T-helper 1 cell treated with Interleukin-12 subunit alpha and Interleukin-12 subunit beta and Interleukin-4 antibody, amounts not matched to agents 30 μg/mL and 1 μg/mL, for 36 hours (primary cell): ENCODE data around the gene SLC25A25.

Source experiments
- H3K27ac Mint-ChIP-seq: one replicate; pipeline ENCODE4 v1.8.0; 2021; ENCODE audit warnings: mild to moderate bottlenecking, mixed read lengths
- H3K27me3 Mint-ChIP-seq: one replicate; pipeline ENCODE4 v1.8.0; 2021; ENCODE audit warnings: low read depth, mixed read lengths
- H3K36me3 Mint-ChIP-seq: one replicate; pipeline ENCODE4 v1.8.0; 2021; ENCODE audit warnings: low read depth, mixed read lengths
- H3K4me1 Mint-ChIP-seq: one replicate; pipeline ENCODE4 v1.8.0; 2021; ENCODE audit warnings: low read depth, mixed read lengths
- H3K4me3 Mint-ChIP-seq: one replicate; pipeline ENCODE4 v1.8.0; 2021; ENCODE audit warnings: mild to moderate bottlenecking, moderate library complexity, mixed read lengths
- H3K9me3 Mint-ChIP-seq: one replicate; pipeline ENCODE4 v1.8.0; 2021; ENCODE audit warnings: mixed read lengths

The SLC25A25 gene

DNA sequence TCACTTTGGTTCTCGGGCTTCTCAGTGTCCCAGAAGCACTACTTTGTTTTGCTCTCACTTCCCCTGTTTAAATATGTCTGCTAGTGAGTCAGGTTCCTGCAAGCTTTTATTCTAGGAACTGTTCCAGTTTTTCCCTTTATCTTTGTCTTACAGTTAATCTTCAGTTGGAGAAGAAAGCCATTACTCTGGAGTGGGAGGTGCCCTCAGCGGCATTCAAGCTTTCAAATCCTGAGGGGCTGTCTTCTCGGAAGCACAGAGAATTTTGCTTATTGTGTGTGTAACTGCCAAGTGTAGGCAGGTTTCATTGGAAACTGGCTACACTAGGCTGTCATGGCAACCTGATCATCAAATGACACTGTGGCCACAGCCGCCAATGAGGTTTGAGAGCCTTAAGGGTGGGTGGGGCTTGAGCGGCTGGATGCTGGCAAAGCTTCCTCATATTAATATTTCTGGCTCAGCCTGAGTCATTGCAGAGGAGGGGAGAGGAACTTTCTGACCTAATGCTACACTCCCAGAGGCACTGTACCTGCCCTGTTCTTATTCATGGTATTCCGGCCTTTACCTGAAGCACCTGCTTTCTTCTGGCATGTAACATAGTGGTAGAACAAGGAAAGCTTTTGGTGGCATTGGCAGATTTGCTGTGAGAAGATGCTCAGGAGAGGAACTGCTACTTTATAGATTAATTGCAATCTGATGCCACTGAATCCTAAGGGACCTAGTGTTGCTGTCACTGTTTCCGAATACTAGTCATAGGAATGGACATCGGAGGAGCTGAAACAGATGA is 26.3 kb downstream of the SLC25A25 start:
- H3K4me1 Mint-ChIP-seq = peaks cover 46% of the 10 kb centered on the region
- no peaks in the 10 kb centered on the region for H3K27me3 Mint-ChIP-seq
- peak overlapping the region; percentile 27 for H3K4me3 Mint-ChIP-seq
- H3K27ac Mint-ChIP-seq = peak overlapping the region; percentile 84
- H3K36me3 Mint-ChIP-seq = peaks cover 5% of the 10 kb centered on the region
- no peaks in the 10 kb centered on the region for H3K9me3 Mint-ChIP-seq

- Mint-ChIP-seq H3K27me3 (no peaks in the 10 kb centered on the region), H3K36me3 (peaks cover 5% of the 10 kb centered on the region), H3K27ac (peak overlapping the region; percentile 84), H3K4me1 (peaks cover 53% of the 10 kb centered on the region), H3K4me3 (no peak overlapping the region), H3K9me3 (no peaks in the 10 kb centered on the region)
Observed at GRCh38 chr9:128094950-128095544, 27.0 kb downstream of the SLC25A25 start.

DNA sequence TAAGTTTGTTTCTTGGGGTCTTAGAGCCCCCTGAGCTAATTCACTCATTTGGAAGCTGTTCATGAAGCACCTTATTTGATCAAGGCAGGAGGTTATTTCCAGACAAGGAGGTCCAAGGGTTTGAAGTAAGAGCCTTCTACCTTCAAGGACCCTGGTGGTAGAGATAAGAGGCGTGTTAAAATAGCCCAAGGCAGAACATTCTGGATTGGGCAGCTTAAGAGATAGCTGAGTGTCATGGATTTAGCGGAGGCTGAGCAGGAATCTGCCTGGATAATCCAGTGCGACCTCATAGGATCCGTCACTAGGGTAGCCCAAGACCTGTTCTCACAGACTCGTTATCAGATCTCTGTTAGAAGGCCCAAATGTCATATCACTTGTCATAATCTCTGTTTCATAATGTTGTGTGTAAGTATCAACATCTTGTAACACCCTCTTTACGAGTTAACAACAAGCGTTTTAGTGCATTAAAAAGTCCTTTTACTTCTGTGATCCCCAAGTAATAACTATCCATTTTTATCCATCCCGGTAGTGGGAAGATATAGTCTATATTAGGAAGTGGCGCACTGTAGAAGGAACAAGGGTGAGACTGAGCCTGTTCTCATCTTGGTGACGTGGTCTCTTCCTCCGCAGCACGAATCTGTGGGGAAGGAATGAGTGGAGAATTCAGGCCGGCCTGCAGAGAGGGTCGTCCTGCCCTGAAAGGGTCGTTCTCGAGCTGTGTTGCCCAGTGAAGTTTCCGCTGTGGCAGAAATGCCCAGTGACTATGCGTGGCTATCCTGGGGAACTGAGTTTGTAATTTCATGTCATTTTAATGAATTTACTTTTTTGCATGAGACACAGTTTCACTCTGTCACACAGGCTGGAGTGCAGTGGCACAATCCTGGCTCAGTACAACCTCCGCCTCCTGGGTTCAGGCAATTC is 28.8 kb downstream of the SLC25A25 start:
- no peaks in the 10 kb centered on the region for H3K9me3 Mint-ChIP-seq
- peaks cover 12% of the 10 kb centered on the region for H3K36me3 Mint-ChIP-seq
- peak overlapping the region; percentile 6 for H3K27ac Mint-ChIP-seq
- no peaks in the 10 kb centered on the region for H3K27me3 Mint-ChIP-seq
- no peak overlapping the region for H3K4me3 Mint-ChIP-seq
- H3K4me1 Mint-ChIP-seq = peaks cover 45% of the 10 kb centered on the region

DNA sequence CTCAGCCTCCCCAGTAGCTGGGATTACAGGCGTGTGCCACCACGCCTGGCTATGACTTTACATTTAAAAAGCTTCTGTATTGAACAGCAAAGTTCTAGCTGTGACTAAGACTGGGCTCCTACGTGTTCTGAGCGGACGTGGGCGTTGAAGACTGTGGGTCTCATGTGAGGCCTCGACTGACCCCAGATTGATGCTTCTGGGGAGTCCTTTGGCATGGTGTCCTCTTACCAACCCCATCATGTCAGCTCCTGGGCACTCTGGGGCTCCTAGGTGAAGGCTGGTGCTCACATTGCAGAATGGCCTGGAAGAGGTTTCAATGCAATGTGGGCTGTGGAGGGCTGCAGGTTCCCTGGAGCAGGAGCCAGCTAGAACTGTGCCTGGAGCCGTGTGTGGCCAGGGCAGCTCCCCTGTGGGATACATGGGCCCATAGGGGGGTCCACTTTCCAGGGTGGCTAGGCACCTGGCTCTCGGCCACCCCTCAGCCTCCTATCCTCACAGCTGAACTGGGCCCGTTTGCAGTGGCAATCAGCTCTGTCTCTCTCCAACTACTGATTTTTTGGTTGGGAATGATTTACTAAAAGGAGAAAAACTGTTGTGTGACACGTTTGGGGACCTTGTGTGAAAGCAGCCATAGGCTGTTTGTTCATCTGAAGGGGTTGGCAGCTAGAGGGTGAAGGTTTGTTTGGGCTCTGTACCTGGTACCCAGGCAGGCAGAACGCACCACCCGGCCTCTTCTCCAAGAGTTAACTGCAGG is 29.7 kb downstream of the SLC25A25 start:
- Mint-ChIP-seq H3K27me3 (no peaks in the 10 kb centered on the region), H3K4me3 (no peak overlapping the region), H3K4me1 (peaks cover 41% of the 10 kb centered on the region), H3K27ac (no peak overlapping the region), H3K9me3 (no peaks in the 10 kb centered on the region), H3K36me3 (peaks cover 19% of the 10 kb centered on the region)

- H3K27ac Mint-ChIP-seq = no peak overlapping the region
- no peaks in the 10 kb centered on the region for H3K9me3 Mint-ChIP-seq
- H3K4me3 Mint-ChIP-seq = no peak overlapping the region
- peaks cover 35% of the 10 kb centered on the region for H3K4me1 Mint-ChIP-seq
- H3K27me3 Mint-ChIP-seq = no peaks in the 10 kb centered on the region
- H3K36me3 Mint-ChIP-seq = peaks cover 24% of the 10 kb centered on the region
Observed at GRCh38 chr9:128098297-128099230, 30.5 kb downstream of the SLC25A25 start.

DNA sequence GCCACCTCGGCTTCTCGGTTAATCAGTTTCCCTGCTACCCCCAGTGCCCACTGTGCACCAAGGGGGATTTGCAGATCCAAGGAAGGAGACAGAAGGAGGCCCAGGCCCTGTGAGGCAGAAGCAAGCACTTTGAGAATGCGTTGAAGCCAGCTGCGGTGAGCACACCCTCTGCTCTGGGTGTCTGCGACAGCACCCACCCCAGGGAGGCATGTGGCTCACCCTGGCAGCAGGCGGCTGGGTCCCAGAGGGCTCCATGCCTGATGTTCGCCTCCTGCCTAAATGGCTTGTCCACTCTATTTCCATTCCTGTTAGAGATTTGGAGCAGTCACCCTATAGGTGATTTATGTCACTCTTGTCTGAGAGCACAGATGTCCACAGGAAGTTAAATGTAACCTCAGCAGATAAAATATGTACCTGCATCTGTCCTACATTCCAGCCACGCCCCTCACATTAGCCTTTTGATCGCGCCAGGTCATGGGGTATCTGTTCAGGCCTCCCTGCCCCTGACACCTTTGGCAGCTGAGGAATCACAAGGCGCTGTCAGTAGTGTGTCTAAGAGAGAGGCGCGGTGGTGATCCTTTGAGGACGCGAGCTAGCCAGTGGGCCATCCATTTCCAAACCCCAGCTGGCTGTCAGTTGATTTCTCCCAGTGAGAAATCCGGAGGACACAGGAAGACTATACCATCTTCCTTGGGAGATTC is 31.3 kb downstream of the SLC25A25 start:
- H3K36me3 Mint-ChIP-seq = peaks cover 28% of the 10 kb centered on the region
- H3K9me3 Mint-ChIP-seq = no peaks in the 10 kb centered on the region
- no peaks in the 10 kb centered on the region for H3K27me3 Mint-ChIP-seq
- peaks cover 35% of the 10 kb centered on the region for H3K4me1 Mint-ChIP-seq
- H3K4me3 Mint-ChIP-seq = no peak overlapping the region
- peak overlapping the region; percentile 50 for H3K27ac Mint-ChIP-seq

DNA sequence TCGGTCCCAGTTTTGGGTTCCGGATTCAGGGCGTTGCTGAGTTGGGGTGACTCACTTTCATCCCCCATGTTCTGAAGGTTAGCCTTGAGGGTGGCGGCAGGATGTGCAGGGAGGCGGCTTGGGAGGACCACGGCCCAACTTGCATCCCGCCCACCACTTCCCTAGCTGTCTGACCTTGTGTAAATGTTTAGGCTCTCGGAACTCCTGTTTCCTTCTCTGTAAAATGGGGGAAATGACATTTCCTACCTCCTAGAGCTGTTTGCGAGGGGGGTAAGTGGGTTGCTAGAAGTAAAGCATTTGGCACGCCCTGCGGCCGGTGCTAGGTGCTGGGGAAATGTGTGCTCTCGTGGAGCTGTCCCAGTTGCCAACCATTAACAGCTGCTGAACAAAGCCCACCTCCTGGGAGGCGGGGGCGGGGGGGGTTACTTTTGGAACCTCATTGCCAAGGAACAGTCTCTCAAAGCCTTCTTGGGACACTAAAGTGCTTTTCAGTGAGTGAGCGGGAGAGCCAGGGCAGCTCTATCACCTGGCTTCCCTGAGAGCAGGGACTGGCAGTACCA is 32.0 kb downstream of the SLC25A25 start:
- no peak overlapping the region for H3K4me3 Mint-ChIP-seq

DNA sequence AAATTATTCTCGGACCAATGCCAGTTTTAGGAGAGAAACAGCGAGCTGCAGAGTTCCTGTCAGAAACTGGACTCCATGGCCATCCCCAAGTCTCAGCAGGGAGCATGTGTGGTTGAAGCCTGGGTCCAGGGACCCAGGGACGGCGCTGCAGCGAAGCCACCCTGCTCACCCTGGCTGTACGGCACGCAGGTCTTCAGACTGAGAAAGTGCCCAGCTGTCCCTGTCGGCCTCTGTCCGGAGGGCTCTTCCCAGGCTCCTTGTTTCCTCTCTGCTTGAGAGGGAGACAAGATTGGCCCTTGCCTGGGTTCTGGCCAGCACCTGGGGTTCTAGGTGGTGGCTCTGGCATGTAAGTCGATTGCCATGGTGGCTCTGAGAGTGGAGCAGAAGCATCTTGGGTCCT is 32.5 kb downstream of the SLC25A25 start:
- no peak overlapping the region for H3K27ac Mint-ChIP-seq
- H3K4me3 Mint-ChIP-seq = no peak overlapping the region
- H3K27me3 Mint-ChIP-seq = no peaks in the 10 kb centered on the region
- H3K36me3 Mint-ChIP-seq = peaks cover 27% of the 10 kb centered on the region
- H3K4me1 Mint-ChIP-seq = peaks cover 30% of the 10 kb centered on the region
- H3K9me3 Mint-ChIP-seq = no peaks in the 10 kb centered on the region

More for the DNA sequence above, 32.0 kb downstream of the SLC25A25 start:
- Mint-ChIP-seq H3K27me3 (no peaks in the 10 kb centered on the region), H3K36me3 (peaks cover 25% of the 10 kb centered on the region), H3K27ac (peak overlapping the region; percentile 57), H3K4me1 (peaks cover 30% of the 10 kb centered on the region), H3K9me3 (no peaks in the 10 kb centered on the region)

GRCh38 chr9:128101231-128101661 is 33.2 kb downstream of the SLC25A25 start:
- Mint-ChIP-seq H3K27me3 (no peaks in the 10 kb centered on the region), H3K4me1 (peaks cover 30% of the 10 kb centered on the region), H3K36me3 (peaks cover 27% of the 10 kb centered on the region), H3K27ac (no peak overlapping the region), H3K9me3 (no peaks in the 10 kb centered on the region), H3K4me3 (no peak overlapping the region)

DNA sequence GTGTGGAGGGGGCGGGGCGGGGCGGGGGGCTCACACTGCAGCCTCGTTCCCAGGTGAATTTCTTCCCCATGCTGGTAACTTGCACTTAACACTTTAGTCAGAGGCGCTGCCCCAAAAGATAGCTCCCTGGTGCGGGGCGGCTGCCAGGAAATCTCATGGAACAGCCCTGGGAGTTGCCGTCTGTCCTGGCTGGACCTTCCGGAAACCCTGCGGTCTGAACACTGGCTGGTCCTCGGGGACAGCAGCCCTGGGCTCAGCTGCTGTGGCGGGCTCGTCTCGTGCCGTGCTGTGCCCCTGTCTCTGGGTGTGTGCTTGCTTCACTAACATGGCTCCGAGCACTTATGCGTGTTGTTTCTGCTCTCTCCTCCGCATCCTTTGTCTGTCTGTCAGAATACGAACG is 33.7 kb downstream of the SLC25A25 start:
- Mint-ChIP-seq H3K9me3 (no peaks in the 10 kb centered on the region), H3K27ac (no peak overlapping the region), H3K4me3 (no peak overlapping the region), H3K36me3 (peaks cover 30% of the 10 kb centered on the region), H3K27me3 (no peaks in the 10 kb centered on the region), H3K4me1 (peaks cover 30% of the 10 kb centered on the region)

- H3K27ac Mint-ChIP-seq = no peak overlapping the region
- H3K36me3 Mint-ChIP-seq = peaks cover 33% of the 10 kb centered on the region
- H3K4me3 Mint-ChIP-seq = no peak overlapping the region
- no peaks in the 10 kb centered on the region for H3K9me3 Mint-ChIP-seq
- no peaks in the 10 kb centered on the region for H3K27me3 Mint-ChIP-seq
- H3K4me1 Mint-ChIP-seq = peaks cover 26% of the 10 kb centered on the region
Observed at GRCh38 chr9:128102196-128102595, 34.2 kb downstream of the SLC25A25 start.

GRCh38 chr9:128102861-128103588 is 35.0 kb downstream of the SLC25A25 start:
- Mint-ChIP-seq H3K4me3 (no peak overlapping the region), H3K9me3 (no peaks in the 10 kb centered on the region), H3K36me3 (peaks cover 37% of the 10 kb centered on the region), H3K27ac (no peak overlapping the region), H3K27me3 (no peaks in the 10 kb centered on the region), H3K4me1 (peaks cover 25% of the 10 kb centered on the region)
